GM18508 (cell line): Measurements from ENCODE around the gene SIX1.

Experiments used
- ATAC-seq: cut with Tn5 transposase; IDR thresholded peaks from one replicate; pipeline ENCODE4 v1.9.1; 2021; ENCODE audit warnings: moderate number of reproducible peaks; ENCODE audit not compliant: insufficient read depth, unreplicated experiment

SIX1 gene

GRCh38 chr14:60602291-60602690 lies 47.0 kb downstream of the SIX1 start:
- no peak for ATAC-seq

- no peak for ATAC-seq
Measured at GRCh38 chr14:60599727-60600126, 49.5 kb downstream of the SIX1 start.

- ATAC-seq, result no peak
Measured at GRCh38 chr14:60596139-60596538, 53.1 kb downstream of the SIX1 start.

DNA sequence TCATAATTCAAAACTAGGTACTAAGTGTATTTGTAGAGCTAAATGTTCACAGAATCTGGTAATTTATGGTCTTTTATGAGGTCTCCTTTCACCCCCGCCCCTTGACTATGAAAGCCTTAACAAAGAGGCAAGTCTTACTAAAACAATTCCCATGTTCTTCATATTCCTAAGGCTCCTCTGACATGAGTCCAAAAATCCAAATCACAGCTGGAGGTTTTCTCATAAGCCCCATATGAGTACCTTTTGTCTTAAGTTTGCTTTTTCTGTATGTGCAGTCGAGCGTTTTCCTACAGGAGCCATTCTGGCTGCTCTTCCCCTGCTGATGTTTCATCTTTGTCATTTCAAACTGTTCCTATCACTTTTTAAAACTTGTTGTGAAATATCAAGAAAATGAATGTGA lies 55.2 kb downstream of the SIX1 start:
- ATAC-seq, result no peak
